Activated CD8-positive, alpha-beta T cell treated with anti-CD3 and anti-CD28 coated beads for 36 hours (primary cell): ENCODE measurements around the gene CYP4F3. TPM values are rescaled to one million over a fixed set of nuclear protein-coding genes. Genes with fewer than 3 reads are reported as not detected.
A peak's percentile ranks its signal among the peaks of the same experiment; 100 is the strongest.

Source experiments
- ATAC-seq: fragments of 200-7000 bp; cut with Tn5 transposase; one replicate; pipeline ENCODE4 v1.10.0; 2021; ENCODE audit warnings: mild to moderate bottlenecking, moderate library complexity
- CTCF ChIA-PET: fragments of 350-600 bp; sonication (Branson Sonifier 250); formaldehyde crosslinking; loops from one replicate; lab custom pipeline; 2021; ENCODE audit warnings: antibody characterized with exemption; lab: Charles Lee
- POLR2A ChIA-PET: fragments of 350-600 bp; sonication (Branson Sonifier 250); formaldehyde crosslinking; loops from one replicate; lab custom pipeline; 2021; ENCODE audit warnings: antibody characterized with exemption; lab: Charles Lee
- DNase-seq: peaks from one replicate; pipeline ENCODE4 v3.0.0-alpha.2; 2020
- H3K27ac Mint-ChIP-seq: one replicate; pipeline ENCODE4 v1.8.0; 2021; ENCODE audit warnings: mild to moderate bottlenecking, mixed read lengths
- H3K27me3 Mint-ChIP-seq: one replicate; pipeline ENCODE4 v1.8.0; 2021; ENCODE audit warnings: mixed read lengths
- H3K36me3 Mint-ChIP-seq: one replicate; pipeline ENCODE4 v1.8.0; 2021; ENCODE audit warnings: low read depth, mixed read lengths
- H3K4me1 Mint-ChIP-seq: one replicate; pipeline ENCODE4 v1.8.0; 2021; ENCODE audit warnings: low read depth, mixed read lengths
- H3K4me3 Mint-ChIP-seq: one replicate; pipeline ENCODE4 v1.8.0; 2021; ENCODE audit warnings: mild to moderate bottlenecking, moderate library complexity, mixed read lengths
- H3K9me3 Mint-ChIP-seq: one replicate; pipeline ENCODE4 v1.8.0; 2021; ENCODE audit warnings: mixed read lengths
- intact Hi-C: fragments of 100-400 bp; cut with micrococcal nuclease; formaldehyde crosslinking; loops from one replicate; pipeline ENCODE4 v1.10.0; 2022
- total RNA-seq, 2 experiments: library from RNA; stranded (reverse); gene quantifications; one replicate each; pipeline ENCODE4 v1.2.3, GENCODE V29; 2021
- TF ChIP-seq, protein P1 (sequence below): fragments of 200-600 bp; IDR thresholded peaks from one replicate; pipeline ENCODE4 v1.8.0; 2022; ENCODE audit warnings: antibody characterized with exemption, mild to moderate bottlenecking

CYP4F3 gene
- total RNA-seq, 2 experiments from 2014 or later = 0.16 TPM

DNA sequence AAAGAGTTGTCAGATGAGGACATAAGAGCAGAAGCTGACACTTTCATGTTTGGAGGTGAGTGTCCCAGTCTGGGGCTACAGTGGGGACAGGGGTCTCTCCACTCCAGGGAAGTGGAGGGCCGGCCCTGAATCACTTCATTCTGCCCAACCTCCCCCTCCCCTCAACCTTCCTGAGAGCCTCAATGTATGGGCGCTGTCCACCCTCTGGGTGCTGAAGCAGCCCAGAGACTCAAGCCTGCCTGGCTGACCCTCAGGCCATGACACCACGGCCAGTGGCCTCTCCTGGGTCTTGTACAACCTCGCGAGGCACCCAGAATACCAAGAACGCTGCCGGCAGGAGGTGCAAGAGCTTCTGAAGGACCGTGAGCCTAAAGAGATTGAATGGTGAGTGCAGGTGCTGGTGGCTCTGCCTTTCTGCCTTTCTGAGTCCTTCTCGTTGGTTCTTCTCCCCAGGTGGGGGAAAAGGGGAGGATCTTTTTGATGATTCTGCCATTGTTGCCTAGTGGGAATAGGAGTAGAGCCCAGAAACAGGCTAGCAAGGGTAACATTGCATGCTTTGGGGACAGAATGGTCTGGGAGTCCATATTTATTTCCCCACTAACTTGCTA is 16.9 kb upstream of the CYP4F3 start:
- no peaks in the 10 kb centered on the region for H3K36me3 Mint-ChIP-seq
- POLR2A ChIA-PET = no interaction called here
- H3K9me3 Mint-ChIP-seq = no peaks in the 10 kb centered on the region
- no peaks in the 10 kb centered on the region for H3K4me1 Mint-ChIP-seq
- TF ChIP-seq, protein P1, sequence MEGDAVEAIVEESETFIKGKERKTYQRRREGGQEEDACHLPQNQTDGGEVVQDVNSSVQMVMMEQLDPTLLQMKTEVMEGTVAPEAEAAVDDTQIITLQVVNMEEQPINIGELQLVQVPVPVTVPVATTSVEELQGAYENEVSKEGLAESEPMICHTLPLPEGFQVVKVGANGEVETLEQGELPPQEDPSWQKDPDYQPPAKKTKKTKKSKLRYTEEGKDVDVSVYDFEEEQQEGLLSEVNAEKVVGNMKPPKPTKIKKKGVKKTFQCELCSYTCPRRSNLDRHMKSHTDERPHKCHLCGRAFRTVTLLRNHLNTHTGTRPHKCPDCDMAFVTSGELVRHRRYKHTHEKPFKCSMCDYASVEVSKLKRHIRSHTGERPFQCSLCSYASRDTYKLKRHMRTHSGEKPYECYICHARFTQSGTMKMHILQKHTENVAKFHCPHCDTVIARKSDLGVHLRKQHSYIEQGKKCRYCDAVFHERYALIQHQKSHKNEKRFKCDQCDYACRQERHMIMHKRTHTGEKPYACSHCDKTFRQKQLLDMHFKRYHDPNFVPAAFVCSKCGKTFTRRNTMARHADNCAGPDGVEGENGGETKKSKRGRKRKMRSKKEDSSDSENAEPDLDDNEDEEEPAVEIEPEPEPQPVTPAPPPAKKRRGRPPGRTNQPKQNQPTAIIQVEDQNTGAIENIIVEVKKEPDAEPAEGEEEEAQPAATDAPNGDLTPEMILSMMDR = no peak
- H3K27ac Mint-ChIP-seq = no peak overlapping the region
- DNase-seq (peak; percentile 13), ATAC-seq (no peak)
- H3K27me3 Mint-ChIP-seq = peaks cover 16% of the 10 kb centered on the region
- CTCF ChIA-PET = interaction anchor here (1.8 kb wide), 1 partner anchor 8 kb away, joined by 4 read pairs; no protein-coding TSS in a partner anchor
- H3K4me3 Mint-ChIP-seq = no peak overlapping the region
- intact Hi-C loops = no loop called here

DNA sequence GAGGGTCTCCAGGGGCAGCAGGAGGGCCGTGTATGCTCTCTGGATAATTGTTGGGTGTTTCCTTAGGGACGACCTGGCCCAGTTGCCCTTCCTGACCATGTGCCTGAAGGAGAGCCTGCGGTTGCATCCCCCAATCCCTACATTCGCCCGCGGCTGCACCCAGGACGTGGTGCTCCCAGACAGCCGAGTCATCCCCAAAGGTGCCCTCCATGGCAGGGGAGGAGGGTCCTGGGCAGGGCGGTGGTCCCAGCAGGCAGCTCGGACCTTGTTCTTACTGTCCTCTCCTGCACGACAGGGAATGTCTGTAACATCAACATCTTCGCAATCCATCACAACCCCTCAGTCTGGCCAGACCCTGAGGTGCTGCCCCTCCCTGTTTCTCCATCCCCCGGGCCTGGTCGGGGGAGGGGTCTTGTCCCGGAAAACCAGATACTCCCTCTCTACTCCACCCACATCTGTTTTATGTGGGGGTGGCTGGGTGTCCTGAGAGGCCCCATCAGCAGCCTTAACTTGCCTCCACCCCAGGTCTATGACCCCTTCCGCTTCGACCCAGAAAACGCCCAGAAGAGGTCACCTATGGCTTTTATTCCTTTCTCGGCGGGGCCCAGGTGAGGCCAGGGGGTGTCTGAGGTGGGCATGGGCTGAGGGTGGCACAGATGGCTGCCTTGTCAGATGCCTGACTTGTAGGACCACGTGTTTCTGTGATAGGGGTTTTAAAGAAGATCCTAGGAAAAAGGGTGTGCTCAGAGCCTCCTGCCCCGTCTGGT is 12.3 kb upstream of the CYP4F3 start:
- Mint-ChIP-seq H3K36me3 (no peaks in the 10 kb centered on the region), H3K27ac (no peak overlapping the region), H3K4me1 (peaks cover 2% of the 10 kb centered on the region), H3K9me3 (no peaks in the 10 kb centered on the region), H3K4me3 (no peak overlapping the region), H3K27me3 (peaks cover 10% of the 10 kb centered on the region)
- ChIA-PET CTCF (no interaction called here), POLR2A (no interaction called here)
- ATAC-seq (no peak), DNase-seq (no peak)
- TF ChIP-seq, protein P1 = no peak
- intact Hi-C loops = no loop called here

GRCh38 chr19:15629003-15629880 is 11.5 kb upstream of the CYP4F3 start:
- no peaks in the 10 kb centered on the region for H3K36me3 Mint-ChIP-seq
- no peaks in the 10 kb centered on the region for H3K9me3 Mint-ChIP-seq
- intact Hi-C loops = no loop called here
- POLR2A ChIA-PET = interaction anchor here (0.6 kb wide), 1 partner anchor 480 kb away, joined by 3 read pairs; no protein-coding TSS in a partner anchor
- H3K4me3 Mint-ChIP-seq = no peak overlapping the region
- peak; percentile 90 for ATAC-seq
- H3K27me3 Mint-ChIP-seq = peaks cover 13% of the 10 kb centered on the region
- peak; percentile 91 for DNase-seq
- H3K4me1 Mint-ChIP-seq = peaks cover 2% of the 10 kb centered on the region
- TF ChIP-seq, protein P1 = peak; percentile 90
- no peak overlapping the region for H3K27ac Mint-ChIP-seq
- CTCF ChIA-PET = interaction anchor here (0.6 to 1.7 kb wide), 26 partner anchors 9 to 556 kb away, joined by 3 to 8 read pairs (median 3); partner anchors contain the start of genes FAM32A and HSH2D

GRCh38 chr19:15631817-15632216 is 8.9 kb upstream of the CYP4F3 start:
- ATAC-seq (no peak), DNase-seq (peak; percentile 9)
- no peak overlapping the region for H3K27ac Mint-ChIP-seq
- ChIA-PET POLR2A (interaction anchor here (1.4 kb wide), 1 partner anchor 35 kb away, joined by 3 read pairs; no protein-coding TSS in a partner anchor), CTCF (interaction anchor here (0.7 to 1.2 kb wide), 2 partner anchors 9 to 269 kb away, joined by 3 to 4 read pairs; no protein-coding TSS in a partner anchor)
- H3K4me3 Mint-ChIP-seq = no peak overlapping the region
- TF ChIP-seq, protein P1 = peak; percentile 36
- no peaks in the 10 kb centered on the region for H3K36me3 Mint-ChIP-seq
- intact Hi-C loops = loop anchor here (10.0 kb wide), 1 partner anchor 233 kb away; no protein-coding TSS in a partner anchor
- no peaks in the 10 kb centered on the region for H3K9me3 Mint-ChIP-seq
- H3K27me3 Mint-ChIP-seq = peaks cover 20% of the 10 kb centered on the region
- H3K4me1 Mint-ChIP-seq = peaks cover 2% of the 10 kb centered on the region
